ENCODE measurements around the gene MDFI.

The MDFI gene

DNA sequence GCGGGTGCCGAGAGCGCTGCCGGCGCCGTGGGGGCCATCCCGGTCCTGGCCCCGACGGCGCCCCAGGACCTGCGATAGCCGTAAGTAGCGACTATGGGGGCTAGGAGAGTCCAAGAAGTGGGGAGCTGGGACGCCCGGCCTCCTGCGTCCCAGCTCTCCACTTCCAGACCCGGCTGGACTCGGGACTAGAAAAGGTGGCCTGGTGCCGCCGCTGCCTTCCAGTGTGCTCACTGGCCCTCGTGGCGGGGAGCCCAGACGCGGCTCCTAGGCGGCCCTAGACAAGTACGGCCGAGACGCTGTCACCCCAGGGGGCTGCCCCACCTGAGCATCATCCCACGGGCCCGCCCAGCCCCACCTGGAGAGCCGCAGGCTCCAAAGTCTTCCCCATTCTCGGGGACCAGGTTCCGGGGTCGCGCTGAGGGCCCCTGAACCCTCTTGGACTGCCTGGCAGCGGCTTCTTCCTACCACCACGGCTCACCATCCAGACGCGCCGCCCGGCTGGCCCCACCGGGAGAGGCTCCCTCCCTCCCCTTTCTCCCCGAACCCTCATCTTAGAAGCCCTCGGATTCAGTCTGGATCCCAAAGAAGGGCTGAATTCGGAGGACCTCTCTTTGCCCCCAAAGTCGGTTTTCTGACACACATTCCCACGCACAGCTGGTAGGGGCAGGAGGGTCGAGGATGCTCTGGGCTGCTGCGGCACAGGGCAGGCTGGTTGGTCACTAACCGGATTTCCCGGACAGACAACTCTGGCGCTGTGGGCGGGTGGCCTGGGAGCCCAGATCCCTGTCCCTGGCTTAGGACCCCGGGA lies 870 bp upstream of the MDFI start:
- no peak overlapping the region for H3K4me3 ChIP-seq (ENCODE audit: low read depth, low read length)
- no peak for DNase-seq (ENCODE audit: low read depth)
- TF ChIP-seq, protein P1, sequence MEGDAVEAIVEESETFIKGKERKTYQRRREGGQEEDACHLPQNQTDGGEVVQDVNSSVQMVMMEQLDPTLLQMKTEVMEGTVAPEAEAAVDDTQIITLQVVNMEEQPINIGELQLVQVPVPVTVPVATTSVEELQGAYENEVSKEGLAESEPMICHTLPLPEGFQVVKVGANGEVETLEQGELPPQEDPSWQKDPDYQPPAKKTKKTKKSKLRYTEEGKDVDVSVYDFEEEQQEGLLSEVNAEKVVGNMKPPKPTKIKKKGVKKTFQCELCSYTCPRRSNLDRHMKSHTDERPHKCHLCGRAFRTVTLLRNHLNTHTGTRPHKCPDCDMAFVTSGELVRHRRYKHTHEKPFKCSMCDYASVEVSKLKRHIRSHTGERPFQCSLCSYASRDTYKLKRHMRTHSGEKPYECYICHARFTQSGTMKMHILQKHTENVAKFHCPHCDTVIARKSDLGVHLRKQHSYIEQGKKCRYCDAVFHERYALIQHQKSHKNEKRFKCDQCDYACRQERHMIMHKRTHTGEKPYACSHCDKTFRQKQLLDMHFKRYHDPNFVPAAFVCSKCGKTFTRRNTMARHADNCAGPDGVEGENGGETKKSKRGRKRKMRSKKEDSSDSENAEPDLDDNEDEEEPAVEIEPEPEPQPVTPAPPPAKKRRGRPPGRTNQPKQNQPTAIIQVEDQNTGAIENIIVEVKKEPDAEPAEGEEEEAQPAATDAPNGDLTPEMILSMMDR (IDR thresholded peaks at IDR 0.05; ENCODE audit: insufficient read depth, low read depth, low read length, missing control alignments), result no peak

DNA sequence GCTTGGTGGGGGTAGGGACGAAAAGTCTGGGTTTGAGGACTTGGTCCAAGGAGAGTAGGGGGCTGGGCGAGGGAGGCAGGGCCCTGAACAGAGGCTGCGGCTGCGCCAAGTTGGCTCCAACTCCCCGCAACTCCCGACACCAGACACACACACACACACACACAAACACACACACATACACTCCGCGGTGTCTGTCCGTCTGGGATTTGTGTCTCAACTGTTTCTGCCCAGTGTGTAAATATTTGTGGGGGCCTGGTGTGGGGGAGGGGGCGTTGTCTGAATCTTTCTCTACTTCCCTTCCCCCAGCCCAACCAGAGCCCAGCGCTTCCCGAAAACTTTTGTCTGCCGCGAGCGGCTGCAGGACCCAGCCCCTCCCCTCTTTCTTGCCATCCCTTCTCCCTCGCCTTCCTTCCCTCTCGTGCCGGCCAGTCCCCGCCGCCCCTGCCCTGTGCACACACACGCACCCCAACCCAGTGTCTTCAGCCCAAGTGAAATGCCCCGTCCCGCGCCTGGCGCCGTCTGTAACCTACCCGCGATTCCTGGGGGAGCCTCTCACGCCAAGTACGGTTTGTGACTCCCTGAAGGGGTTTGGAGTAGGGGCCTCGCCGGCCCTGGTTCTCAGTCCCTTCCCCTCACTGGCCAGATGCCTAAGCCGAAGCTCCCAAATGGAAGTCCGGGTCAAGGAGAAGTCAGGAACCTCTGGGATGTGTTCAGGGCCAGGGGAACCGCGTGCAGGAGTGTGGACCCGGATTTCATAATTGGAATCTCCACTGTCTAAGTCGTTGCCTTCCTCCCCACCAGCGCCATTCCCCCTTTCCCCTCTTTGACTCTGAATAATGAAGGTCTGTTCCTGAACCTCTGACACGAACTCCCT lies 904 bp downstream of the MDFI start:
- TF ChIP-seq, protein P1 (IDR thresholded peaks at IDR 0.05; ENCODE audit: insufficient read depth, low read depth, low read length, missing control alignments), result no peak
- DNase-seq (ENCODE audit: low read depth), result no peak
- no peak overlapping the region for H3K4me3 ChIP-seq (ENCODE audit: low read depth, low read length)

DNA sequence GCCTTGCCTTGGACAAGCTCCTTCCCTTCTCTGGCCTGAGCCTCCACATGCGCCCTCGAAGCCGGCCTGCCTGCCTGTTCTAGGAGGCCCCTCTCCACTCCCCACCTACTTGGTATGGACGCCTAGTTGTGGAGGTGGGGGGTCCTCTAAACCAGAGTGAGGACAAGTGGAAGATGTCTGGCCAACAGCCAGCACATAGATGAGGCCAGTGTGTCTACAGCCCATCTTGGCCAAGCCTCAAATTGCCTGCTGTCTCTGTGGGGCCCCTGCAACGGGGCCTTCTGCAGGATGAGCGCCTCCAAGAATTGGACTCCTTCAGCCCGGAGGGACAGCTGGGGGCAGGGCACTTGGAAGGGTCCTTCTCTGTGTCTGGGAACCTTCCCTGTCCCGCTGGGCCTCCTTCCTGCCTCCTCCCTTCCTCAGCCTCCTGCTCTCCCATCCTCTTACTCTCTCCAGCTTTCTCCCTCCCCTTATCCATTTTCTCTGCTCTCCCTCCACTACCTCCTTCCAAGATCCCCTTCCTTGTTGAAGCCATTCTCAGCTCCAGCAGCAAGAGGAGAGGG lies 1.6 kb downstream of the MDFI start:
- H3K4me3 ChIP-seq (ENCODE audit: low read depth, low read length), result no peak overlapping the region
- TF ChIP-seq, protein P1 (IDR thresholded peaks at IDR 0.05; ENCODE audit: insufficient read depth, low read depth, low read length, missing control alignments), result no peak
- no peak for DNase-seq (ENCODE audit: low read depth)

DNA sequence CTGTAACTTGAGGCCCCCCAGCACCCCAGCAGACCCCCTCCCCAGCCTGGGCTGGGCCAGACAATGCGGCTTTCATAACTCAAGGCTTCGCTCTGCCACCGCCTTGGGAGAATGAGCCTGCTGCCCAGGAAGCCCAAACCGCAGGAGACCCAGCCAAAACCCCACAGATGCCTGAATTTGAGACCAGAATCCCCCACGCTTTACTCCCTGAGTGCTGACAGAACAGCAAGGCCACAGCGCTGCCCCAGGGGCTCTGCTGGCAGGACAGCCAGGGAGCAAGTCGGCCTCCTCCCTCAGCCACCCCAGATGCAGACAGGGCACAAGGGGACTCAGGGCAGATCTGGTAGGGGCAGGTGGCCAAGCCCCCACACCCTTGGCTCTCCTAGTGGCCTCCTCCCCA lies 2.2 kb downstream of the MDFI start:
- no peak overlapping the region for H3K4me3 ChIP-seq (ENCODE audit: low read depth, low read length)
- DNase-seq (ENCODE audit: low read depth), result no peak
- TF ChIP-seq, protein P1 (IDR thresholded peaks at IDR 0.05; ENCODE audit: insufficient read depth, low read depth, low read length, missing control alignments), result no peak

DNA sequence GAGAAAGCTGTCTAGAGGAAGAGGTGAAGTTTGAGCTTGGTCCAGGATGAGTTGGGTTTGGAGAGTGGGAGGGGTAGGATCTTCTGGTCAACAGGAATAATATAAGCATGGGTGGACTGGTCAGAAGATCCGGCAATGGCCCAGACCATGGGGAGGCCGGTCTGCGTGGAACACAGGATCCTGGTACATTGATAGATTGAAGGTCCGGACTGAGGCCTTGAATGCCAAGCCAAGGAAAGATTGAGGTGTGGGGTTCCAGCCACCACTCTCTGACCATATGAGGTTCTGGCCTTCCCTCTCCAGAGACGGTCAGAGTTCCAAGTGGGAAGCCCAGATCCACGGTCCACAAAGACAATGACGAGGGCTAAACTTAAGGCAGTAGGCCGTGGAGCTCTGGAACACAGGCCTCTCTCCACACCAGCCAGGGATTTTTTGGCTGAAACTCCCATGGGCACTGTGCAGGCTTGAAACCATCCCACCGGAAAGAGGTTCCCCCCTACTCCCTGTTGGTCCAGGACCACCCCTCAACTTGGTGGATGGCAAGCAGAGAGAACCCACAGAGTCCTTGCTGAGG lies 3.2 kb downstream of the MDFI start:
- no peak overlapping the region for H3K4me3 ChIP-seq (ENCODE audit: low read depth, low read length)
- TF ChIP-seq, protein P1 (IDR thresholded peaks at IDR 0.05; ENCODE audit: insufficient read depth, low read depth, low read length, missing control alignments), result no peak
- DNase-seq (ENCODE audit: low read depth), result no peak

DNA sequence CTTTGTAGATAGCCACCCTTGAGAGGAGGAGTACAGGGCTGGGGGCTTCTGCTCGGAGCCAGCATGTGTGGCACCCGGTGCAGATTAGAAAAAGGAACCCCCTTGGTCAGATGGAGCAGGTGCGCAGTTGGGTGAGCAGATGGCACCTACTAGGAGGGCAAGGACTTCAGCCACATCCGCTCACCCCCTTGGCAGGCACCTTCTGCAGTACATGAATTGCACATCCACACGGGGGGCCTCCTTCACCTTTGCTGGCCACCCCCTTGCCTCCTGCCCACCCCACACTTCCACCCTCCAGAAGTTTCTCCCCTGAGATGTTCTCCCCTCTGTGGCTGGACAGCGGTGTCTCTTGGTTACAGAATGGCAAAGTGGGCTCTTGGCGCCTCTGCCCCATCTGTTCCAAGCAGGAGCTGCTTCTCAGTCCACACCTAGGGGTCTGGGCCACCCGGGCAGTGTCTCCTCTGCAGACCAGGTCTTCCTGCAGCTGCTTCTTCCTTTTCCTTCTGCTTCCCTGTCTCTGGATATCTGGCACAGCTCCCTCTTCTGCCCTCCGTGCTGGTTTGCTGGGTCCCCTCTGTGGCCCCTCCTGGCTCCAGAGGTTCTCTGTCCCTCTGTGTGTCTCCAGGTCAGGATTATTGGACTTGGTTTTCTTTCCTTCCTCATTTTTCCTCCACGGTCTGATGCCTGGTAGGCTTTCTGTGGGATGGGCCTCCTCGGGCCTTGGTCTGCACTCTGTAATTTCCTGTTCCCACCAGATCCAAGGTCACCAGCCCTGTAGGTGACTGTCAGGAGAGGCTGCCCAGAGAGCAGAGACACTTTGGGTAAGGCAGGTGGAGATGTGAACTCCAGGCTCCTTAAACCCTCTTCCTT lies 4.1 kb downstream of the MDFI start:
- no peak for DNase-seq (ENCODE audit: low read depth)
- H3K4me3 ChIP-seq (ENCODE audit: low read depth, low read length), result no peak overlapping the region
- TF ChIP-seq, protein P1 (IDR thresholded peaks at IDR 0.05; ENCODE audit: insufficient read depth, low read depth, low read length, missing control alignments), result no peak

Data from GM12865 (cell line).